ENCODE measurements around the gene SPATA46.

DNA sequence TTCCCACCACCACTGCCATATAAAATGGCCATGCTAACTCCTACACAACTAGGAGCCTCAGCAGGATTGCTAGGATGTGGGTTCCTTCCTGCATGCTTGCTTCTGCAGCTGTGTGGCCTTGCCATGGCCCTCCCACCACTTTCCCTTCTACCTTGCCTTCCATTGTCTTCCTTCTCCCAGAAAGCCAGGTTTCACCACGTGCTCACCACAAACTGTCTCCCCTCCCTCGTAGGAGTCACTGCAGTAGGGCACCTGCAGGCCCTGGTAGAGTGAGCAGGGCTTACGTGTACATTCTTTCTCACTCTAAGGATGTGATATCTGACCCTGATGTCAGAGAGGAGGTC, 8.6 kb upstream of the SPATA46 start:
- TF ChIP-seq, protein P1, sequence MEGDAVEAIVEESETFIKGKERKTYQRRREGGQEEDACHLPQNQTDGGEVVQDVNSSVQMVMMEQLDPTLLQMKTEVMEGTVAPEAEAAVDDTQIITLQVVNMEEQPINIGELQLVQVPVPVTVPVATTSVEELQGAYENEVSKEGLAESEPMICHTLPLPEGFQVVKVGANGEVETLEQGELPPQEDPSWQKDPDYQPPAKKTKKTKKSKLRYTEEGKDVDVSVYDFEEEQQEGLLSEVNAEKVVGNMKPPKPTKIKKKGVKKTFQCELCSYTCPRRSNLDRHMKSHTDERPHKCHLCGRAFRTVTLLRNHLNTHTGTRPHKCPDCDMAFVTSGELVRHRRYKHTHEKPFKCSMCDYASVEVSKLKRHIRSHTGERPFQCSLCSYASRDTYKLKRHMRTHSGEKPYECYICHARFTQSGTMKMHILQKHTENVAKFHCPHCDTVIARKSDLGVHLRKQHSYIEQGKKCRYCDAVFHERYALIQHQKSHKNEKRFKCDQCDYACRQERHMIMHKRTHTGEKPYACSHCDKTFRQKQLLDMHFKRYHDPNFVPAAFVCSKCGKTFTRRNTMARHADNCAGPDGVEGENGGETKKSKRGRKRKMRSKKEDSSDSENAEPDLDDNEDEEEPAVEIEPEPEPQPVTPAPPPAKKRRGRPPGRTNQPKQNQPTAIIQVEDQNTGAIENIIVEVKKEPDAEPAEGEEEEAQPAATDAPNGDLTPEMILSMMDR (IDR thresholded peaks at IDR 0.05) = no peak
- TF ChIP-seq POLR2A (IDR thresholded peaks at IDR 0.05) (no peak), EP300 (IDR thresholded peaks at IDR 0.05) (no peak)
